HUES48 (cell line): ENCODE measurements around the gene RFX4.

Experiments used
- H3K27ac ChIP-seq: one replicate; pipeline ENCODE4 v1.7.0; 2013; ENCODE audit warnings: low read depth, low read length, inconsistent platforms
- H3K27me3 ChIP-seq: 2 replicates; pipeline ENCODE4 v1.6.1; 2013; ENCODE audit warnings: mild to moderate bottlenecking, low read length; ENCODE audit not compliant: control insufficient read depth, insufficient read depth
- H3K36me3 ChIP-seq: 2 replicates; pipeline ENCODE4 v1.6.1; 2013; ENCODE audit warnings: low read length; ENCODE audit not compliant: control insufficient read depth, insufficient read depth
- H3K4me1 ChIP-seq: 2 replicates; pipeline ENCODE4 v1.6.1; 2013; ENCODE audit warnings: mild to moderate bottlenecking, low read length; ENCODE audit not compliant: control insufficient read depth, insufficient read depth
- H3K4me3 ChIP-seq: 2 replicates; pipeline ENCODE4 v1.5.1; 2013; ENCODE audit warnings: mild to moderate bottlenecking, low read depth, low read length
- H3K9ac ChIP-seq: 2 replicates; pipeline ENCODE4 v1.6.1; 2013; ENCODE audit warnings: mild to moderate bottlenecking, low read depth, low read length, moderate library complexity
- H3K9me3 ChIP-seq: 2 replicates; pipeline ENCODE4 v1.6.1; 2013; ENCODE audit warnings: low read length; ENCODE audit not compliant: control insufficient read depth, insufficient read depth

Gene RFX4

DNA sequence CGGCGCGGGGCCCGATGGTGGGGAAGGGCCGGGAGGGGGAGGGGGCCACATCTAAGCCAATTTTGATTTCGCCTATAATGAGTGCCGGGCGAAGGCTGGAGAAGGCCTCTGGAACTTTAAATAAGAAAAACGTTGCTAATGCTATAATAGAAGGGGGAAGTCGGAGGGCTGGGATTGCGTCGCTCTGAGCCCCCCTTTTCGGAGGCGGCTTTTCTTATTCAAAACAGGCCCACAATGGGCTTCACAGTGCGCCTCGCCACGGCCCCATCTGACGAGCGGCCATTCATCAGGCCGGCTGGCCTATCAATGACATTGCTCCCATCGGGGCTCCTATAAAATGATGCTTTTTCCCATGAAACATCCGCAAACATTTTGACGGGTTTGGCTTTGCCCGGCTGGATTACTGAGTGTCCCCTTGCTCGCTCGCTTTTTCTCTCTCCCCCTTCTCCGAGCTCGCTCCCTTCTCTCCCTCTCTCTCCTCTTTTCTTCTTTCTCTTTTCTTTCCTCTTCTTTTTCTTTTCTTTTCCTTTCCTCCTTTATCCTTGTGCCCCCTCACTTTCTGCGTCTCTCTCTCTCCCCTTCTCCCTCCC is at the start of gene RFX4:
RFX4 (plus strand) TSS at position 364 of the 590 bp plus-strand sequence. CDS start 317 bp downstream, outside the sequence.
- peak within 1 kb of the TSS; percentile 68 for H3K4me3 ChIP-seq
- no peaks in the 10 kb centered on the region for H3K9me3 ChIP-seq
- H3K27me3 ChIP-seq: peaks cover 91% of the 10 kb centered on the region
- no peak within 1 kb of the TSS for H3K9ac ChIP-seq
- H3K36me3 ChIP-seq: no peaks in the 10 kb centered on the region
- H3K4me1 ChIP-seq: peaks cover 31% of the 10 kb centered on the region
- H3K27ac ChIP-seq: no peak within 1 kb of the TSS

DNA sequence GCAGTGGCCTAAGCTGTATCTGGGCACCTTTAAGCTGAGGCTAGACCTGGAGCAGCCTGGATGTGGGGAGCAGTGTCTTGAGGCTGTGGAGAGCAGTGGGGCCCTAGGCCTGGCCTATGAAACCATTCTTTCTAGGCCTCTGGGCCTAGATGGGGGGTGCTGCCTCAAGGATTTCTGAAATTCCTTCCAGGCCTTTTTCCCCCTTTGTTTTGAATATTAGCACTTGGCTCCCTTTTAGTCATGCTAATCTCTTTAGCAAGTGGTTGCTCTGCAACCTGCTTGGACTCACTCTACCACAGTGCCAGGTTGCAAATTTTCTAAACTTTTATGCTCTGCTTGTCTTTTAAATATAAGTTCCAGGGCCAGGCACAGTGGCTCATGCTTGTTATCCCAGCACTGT is 41.6 kb upstream of the RFX4 start:
- H3K4me1 ChIP-seq: no peaks in the 10 kb centered on the region
- peak overlapping the region; percentile 51 for H3K27ac ChIP-seq
- H3K9me3 ChIP-seq: peaks cover 15% of the 10 kb centered on the region
- no peaks in the 10 kb centered on the region for H3K36me3 ChIP-seq
- H3K4me3 ChIP-seq: no peak overlapping the region
- H3K27me3 ChIP-seq: no peaks in the 10 kb centered on the region
- no peak overlapping the region for H3K9ac ChIP-seq

DNA sequence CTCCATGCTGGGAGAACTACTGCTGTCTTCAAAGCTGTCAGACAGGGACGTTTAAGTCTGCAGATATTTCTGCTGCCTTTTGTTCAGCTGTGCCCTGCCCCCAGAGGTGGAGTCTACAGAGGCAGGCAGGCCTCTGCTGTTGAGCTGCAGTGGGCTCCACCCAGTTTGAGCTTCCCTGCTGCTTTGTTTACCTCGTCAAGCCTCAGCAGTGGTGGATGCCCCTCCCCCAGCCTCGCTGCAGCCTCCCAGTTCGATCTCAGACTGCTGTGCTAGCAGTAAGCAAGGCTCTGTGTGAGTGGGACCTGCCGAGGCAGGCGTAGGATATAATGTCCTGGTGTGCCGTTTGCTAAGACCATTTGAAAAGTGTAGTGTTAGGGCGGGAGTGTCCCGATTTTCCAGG is 31.4 kb upstream of the RFX4 start:
- Histone ChIP-seq H3K9me3 (peaks cover 13% of the 10 kb centered on the region), H3K9ac (no peak overlapping the region), H3K27ac (no peak overlapping the region), H3K36me3 (no peaks in the 10 kb centered on the region), H3K4me1 (no peaks in the 10 kb centered on the region), H3K4me3 (no peak overlapping the region), H3K27me3 (no peaks in the 10 kb centered on the region)

DNA sequence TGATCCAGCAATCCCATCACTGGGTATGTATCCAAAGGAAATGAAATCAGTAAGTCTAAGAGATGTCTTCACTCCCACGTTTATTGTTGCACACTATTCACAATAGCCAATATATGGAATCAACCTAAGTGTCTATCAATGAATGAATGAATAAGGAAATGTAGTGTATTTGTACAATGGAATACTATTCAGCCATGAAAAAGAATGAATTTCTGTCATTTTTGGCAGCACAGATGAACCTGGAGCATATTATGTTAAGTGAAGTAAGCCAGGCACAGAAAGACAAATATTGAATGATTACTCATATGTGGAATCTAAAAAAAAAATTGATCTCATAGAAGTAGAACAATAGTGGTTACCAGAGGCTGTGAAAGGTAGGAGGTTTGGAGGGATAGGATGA is 30.6 kb upstream of the RFX4 start:
- Histone ChIP-seq H3K27me3 (no peaks in the 10 kb centered on the region), H3K36me3 (no peaks in the 10 kb centered on the region)

DNA sequence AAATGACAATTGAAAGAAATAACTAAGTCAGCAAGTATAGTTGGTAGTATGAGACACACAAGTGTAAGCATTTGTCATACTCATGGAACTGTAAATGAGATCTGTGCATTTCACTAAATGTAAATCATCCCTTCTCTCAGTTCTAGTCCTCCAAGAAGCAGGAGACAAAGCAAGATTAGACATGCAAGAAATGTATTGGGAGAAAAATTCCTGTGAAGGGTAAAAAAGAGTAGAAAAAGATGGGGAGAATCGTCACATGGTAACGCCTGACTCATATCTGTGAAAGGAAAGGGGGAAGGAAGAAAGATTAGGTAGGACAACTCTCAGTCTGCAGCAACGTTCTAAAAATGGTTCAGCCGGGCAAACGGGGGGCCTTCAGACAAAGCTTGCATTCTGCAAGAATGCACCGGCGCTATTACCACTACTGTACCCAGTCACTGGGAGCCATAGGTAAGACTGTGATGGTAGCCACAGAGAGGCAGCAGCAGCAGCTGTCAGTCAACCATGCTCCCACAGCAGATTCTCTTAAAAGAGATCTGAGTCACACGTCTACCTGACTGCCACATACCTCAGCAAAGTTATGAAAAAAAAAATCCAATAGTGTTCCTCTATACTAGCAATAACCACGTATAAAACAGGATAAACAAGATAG is 18.0 kb upstream of the RFX4 start:
- Histone ChIP-seq H3K9ac (no peak overlapping the region), H3K4me1 (no peaks in the 10 kb centered on the region), H3K27ac (no peak overlapping the region), H3K4me3 (no peak overlapping the region), H3K36me3 (no peaks in the 10 kb centered on the region), H3K9me3 (no peaks in the 10 kb centered on the region), H3K27me3 (no peaks in the 10 kb centered on the region)

More for the DNA sequence above, 30.6 kb upstream of the RFX4 start:
- Histone ChIP-seq H3K9me3 (peaks cover 13% of the 10 kb centered on the region), H3K27ac (no peak overlapping the region), H3K4me3 (no peak overlapping the region; the same call in 1 of the 2 replicates), H3K9ac (no peak overlapping the region), H3K4me1 (no peaks in the 10 kb centered on the region)

DNA sequence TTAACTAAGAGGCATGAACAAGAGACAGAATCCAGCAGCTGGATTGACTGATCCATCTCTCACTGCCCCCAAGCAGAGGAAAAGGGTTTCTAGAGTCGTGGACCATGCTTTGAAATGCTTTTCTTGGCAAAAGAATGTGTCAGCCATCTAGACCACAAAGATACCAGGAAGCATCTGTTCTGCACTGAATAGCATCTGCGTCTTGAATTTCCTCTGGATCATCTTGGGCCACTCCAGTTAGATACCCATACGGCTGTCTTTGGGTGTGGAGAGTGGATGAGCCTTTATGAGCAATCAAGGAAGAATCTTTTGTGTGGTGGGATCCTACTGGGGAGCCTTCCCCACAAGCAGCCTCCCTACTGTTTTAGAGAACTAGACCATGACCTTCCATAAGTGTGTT is 16.0 kb upstream of the RFX4 start:
- Histone ChIP-seq H3K27ac (no peak overlapping the region), H3K4me1 (no peaks in the 10 kb centered on the region), H3K27me3 (no peaks in the 10 kb centered on the region), H3K9ac (no peak overlapping the region), H3K9me3 (no peaks in the 10 kb centered on the region), H3K36me3 (no peaks in the 10 kb centered on the region), H3K4me3 (no peak overlapping the region)

DNA sequence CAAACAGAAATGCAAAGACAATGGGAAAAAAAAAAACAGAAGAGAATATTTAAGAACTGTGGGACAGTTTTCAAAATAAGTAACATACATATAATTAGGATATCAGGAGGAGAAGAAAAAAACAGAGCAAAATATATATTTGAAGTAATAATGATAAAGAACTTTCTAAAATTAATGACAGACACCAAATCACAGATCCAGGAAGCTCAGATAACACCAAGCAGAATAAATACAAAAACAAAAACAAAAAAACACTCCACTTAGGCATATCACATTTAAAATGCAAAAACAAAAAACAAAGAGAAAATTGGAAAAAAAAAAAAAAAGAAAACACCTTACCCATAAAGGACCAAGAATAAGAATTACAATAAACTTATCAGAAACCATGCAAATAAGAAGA is 9.6 kb upstream of the RFX4 start:
- H3K9ac ChIP-seq: no peak overlapping the region
- H3K27me3 ChIP-seq: peaks cover 46% of the 10 kb centered on the region

DNA sequence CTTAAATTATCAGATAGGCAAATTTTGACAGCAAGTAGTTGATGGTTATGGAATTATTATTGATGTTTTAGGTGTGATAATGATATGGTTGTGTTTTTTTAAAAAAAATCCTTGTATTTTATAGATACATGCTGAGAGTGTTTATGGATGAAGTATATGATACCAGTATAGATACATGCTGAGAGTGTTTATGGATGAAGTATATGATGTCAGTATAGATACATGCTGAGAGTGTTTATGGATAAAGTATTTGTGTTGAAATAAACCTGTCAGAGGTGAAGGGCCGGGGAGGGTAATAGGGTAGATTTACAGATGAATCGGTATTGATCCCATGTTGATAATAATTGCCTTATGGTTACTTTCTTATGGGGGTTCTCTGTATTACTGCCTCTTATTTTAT is 6.0 kb upstream of the RFX4 start:
- Histone ChIP-seq H3K9me3 (no peaks in the 10 kb centered on the region), H3K27me3 (peaks cover 77% of the 10 kb centered on the region), H3K36me3 (no peaks in the 10 kb centered on the region), H3K27ac (no peak overlapping the region), H3K9ac (no peak overlapping the region), H3K4me3 (no peak overlapping the region), H3K4me1 (0 out of 2 replicates have a peak, but pooled peaks cover 2% of the 10 kb centered on the region)

More for the DNA sequence above, 9.6 kb upstream of the RFX4 start:
- Histone ChIP-seq H3K4me1 (no peaks in the 10 kb centered on the region), H3K4me3 (no peak overlapping the region), H3K36me3 (no peaks in the 10 kb centered on the region), H3K9me3 (no peaks in the 10 kb centered on the region), H3K27ac (no peak overlapping the region)

DNA sequence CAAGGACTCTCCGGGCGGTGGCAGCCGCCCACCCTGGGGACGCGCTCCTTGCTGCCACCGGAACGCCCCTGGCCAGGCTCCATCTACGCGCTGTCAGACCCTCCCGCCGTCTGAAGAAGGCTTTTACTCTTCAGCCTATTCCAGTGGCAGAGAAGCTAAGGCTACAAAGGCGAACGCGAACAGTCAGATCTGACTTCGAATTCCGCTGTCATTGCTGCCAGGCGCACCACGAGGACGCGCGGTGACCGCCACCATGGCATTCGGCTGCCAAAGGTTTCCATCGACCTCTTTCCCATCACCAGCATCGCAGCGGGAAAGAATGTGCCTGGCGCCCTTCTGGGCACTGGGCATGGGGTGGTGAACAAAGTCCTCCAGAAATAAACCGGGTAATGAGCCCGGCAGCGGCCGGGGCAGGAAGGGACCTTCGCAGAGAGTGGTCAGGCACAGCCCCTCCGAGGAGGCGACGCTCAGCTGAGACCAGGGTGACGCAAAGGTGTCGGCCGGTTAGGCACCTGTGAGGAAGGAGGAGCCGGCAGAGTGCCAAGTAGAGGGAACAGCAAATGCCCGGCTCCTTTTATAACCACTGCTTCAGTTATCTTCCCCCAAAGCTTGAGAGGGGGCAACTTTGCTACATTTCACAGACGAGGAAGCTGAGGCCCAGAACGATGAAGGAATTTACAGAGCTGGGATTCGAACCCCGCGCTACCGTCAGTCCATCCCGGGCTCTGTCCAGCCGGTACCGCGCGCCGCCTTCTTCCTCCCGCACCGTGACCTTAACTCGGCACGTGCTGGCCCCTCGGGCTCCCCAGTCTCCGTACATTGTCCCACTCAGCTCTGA is 1.9 kb upstream of the RFX4 start:
- no peak overlapping the region for H3K27ac ChIP-seq
- H3K4me1 ChIP-seq: peaks cover 26% of the 10 kb centered on the region
- no peak overlapping the region for H3K9ac ChIP-seq
- no peaks in the 10 kb centered on the region for H3K36me3 ChIP-seq
- H3K4me3 ChIP-seq: peak overlapping the region; percentile 24; the same call in 1 of the 2 replicates
- H3K27me3 ChIP-seq: peaks cover 91% of the 10 kb centered on the region
- no peaks in the 10 kb centered on the region for H3K9me3 ChIP-seq

DNA sequence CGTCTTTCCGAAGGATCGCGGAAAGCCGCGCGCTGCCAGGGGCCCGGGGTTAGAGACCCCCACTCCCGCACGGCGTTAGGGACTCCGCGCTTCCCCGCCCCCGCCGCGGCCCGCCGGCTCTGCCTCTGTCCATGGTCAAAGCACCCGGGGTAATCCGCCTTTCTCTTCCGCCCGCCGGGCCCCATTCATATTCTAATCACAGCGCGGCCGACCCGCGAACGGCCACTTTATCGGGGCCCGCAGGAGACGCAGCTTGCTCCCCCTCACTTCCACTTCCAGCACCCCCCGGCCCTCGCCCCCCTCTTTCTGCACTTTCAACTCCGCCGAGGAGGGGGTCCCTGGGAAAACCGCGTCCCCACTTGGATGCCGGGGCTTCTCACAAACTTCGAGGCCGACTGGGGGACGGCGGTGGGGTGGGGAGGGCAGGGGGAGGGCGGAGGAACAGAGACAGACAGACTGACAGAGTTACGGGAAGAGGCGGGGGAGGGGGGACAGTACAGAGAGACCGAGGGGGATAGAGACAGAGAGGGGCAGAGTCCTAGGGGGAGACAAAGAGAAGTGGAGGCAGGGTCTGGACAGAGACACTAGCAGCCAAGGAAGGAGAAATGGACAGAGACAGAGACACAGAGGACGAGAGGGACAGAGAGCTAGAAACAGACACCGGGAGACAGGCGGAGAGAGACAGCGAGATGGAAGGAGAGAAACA is 1.1 kb upstream of the RFX4 start:
- Histone ChIP-seq H3K9me3 (no peaks in the 10 kb centered on the region), H3K36me3 (no peaks in the 10 kb centered on the region), H3K4me3 (peak overlapping the region; percentile 54), H3K4me1 (peaks cover 29% of the 10 kb centered on the region), H3K27me3 (peaks cover 91% of the 10 kb centered on the region), H3K9ac (no peak overlapping the region), H3K27ac (no peak overlapping the region)
